Vagina (tissue), 2 donors: ENCODE measurements around the gene CNTN5.

Experiments used
- POLR2A ChIP-seq, 2 donors: fragments of 450-650 bp; IDR thresholded peaks; one replicate each; pipeline ENCODE4 v1.6.1; 2017; ENCODE audit warnings: antibody characterized with exemption in 2 of 2, mild to moderate bottlenecking in 2 of 2, moderate library complexity in 2 of 2
- TF ChIP-seq, protein P1 (sequence below), 3 experiments: fragments of 450-650 bp in 2 of 3; fragments of 200-600 bp in 1 of 3; sonication (generic) in 1 of 3; IDR thresholded peaks; one replicate each; pipeline ENCODE4 v1.5.1; 2017 to 2019; ENCODE audit warnings: antibody characterized with exemption in 3 of 3, mild to moderate bottlenecking in 2 of 3, moderate library complexity in 2 of 3

- TF ChIP-seq POLR2A (IDR thresholded peaks at IDR 0.05), result no peak
- TF ChIP-seq, protein P1, sequence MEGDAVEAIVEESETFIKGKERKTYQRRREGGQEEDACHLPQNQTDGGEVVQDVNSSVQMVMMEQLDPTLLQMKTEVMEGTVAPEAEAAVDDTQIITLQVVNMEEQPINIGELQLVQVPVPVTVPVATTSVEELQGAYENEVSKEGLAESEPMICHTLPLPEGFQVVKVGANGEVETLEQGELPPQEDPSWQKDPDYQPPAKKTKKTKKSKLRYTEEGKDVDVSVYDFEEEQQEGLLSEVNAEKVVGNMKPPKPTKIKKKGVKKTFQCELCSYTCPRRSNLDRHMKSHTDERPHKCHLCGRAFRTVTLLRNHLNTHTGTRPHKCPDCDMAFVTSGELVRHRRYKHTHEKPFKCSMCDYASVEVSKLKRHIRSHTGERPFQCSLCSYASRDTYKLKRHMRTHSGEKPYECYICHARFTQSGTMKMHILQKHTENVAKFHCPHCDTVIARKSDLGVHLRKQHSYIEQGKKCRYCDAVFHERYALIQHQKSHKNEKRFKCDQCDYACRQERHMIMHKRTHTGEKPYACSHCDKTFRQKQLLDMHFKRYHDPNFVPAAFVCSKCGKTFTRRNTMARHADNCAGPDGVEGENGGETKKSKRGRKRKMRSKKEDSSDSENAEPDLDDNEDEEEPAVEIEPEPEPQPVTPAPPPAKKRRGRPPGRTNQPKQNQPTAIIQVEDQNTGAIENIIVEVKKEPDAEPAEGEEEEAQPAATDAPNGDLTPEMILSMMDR (IDR thresholded peaks at IDR 0.05), result no peak
These were observed 431.3 kb downstream of the CNTN5 start for GRCh38 chr11:99452075-99452474.
